Stimulated activated naive CD4-positive, alpha-beta T cell (primary cell): ENCODE measurements around the gene EXT2.

ENCODE experiments used
- DNase-seq, 6 experiments: peaks; one replicate each; lab custom pipeline; 2025; lab: John Stamatoyannopoulos, UW

Gene EXT2

DNA sequence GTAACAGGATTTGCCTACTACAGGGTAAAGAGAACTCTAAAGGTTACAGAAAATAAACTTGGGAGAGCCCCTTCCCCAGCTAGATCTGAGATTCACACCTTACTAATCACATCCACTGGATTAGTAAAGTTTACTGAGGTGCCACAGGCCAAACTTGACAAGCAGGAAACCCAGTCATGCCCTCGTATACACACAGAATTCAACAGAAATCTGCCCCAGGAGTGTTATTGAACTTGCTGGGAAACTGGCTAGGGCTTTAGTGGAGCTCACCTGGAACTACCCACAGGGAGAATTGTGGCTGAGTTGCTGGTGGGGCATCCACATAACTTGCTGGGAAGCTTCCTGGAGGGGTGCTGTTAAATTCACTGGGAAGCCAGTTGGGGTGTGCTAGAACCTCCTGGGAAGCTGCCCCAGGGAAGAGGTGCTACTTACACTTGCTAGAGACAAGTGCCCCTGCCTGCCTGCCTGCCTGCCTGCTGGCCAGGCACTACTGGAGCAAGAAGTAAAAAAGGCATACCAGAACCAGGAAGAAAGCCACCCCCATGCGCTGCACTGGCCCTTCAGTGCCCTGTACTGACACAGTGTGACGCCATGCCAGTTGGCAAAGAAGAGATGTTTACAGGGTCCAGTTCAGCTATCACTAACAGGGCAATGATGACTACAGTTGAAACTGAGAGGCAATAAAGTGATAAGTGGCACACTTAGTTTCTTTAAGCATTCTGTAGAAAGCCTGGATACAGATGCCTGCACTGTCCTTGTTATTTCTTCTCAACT, 108.0 kb downstream of the EXT2 start:
- no peak for DNase-seq

DNA sequence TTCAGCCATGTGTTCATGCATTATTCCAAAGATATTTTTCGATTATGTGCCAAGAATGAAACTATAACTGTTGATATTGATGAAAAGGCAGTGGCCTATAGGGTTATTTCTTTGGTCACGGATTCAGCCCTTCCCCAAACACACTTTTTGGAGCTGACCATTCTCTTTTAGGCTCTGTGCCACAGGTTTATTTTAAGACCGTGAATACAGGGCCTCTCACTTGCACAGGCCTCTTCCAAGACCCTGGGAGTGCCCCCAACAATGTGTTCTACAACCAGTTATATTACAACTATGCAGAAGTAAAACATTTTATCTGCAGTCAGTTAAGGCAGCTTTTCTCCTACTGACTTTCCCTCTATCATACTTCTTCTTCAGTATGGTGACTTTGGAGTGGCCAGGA, 109.9 kb downstream of the EXT2 start:
- no peak for DNase-seq

DNA sequence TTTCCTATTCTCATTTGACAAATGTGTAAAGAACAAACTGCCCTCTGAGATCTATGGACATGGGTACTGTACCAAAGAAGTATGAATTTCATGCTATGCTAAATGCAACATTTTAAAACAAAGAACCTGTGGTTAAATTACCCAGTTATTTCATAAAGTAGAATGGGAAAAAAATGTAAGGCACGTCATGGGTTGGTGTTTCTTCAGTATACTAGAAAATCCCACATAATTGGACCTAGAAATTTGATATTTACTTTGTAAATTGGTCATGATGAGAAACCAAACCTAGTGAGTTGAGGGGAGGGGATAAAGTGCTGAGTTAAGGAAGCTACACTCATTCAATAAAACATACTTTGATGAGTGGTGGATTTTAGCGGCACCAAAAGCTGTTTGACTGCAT, 110.4 kb downstream of the EXT2 start:
- DNase-seq: no peak

DNA sequence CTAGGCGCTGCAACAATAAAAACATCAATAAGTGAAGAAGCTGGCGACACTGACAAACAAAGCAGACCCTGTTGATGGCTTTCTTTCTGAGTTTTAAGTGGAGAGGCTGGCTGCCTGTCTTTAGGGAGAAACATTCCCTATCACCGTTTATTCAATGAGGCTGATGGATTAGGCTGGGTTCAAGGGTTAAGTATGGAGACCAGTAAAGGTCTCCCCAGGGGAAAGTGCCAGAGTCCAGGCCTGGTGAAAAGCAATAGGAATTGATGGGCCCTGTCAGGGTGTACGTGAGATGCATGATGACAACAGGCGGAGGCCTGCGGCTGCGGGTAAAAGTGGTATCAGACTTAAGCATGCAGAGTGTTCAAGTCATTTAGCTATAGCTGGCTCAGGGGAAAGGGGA, 111.8 kb downstream of the EXT2 start:
- no peak for DNase-seq

DNA sequence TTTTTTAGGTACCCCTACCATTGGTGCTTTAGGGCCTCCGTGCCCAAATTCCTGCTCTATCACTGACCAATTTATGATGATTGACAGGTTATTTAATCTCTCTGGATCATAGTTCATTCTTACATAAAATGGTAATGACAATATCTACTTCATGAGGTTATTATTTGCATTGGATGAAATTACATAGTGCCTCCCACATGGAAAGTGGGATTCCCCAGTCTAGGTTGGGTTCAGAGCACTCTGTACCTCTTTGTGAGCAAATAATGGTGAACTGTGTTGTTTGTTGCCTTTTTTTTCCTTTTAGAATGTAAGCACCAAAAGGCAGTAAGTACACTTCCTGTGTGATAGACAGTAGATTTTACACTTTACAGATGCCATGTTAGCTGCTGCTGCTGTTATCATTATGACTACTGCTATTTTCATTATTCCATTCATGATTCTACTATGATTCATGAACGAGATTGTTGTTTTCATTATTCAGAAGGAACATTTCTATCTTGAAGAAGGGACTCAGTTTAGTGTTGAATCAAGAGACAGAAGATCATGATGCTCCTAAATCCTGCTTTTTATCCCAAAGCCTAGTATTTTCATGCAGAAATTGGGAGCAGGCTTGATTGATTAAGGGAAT, 113.6 kb downstream of the EXT2 start:
- DNase-seq: no peak

DNA sequence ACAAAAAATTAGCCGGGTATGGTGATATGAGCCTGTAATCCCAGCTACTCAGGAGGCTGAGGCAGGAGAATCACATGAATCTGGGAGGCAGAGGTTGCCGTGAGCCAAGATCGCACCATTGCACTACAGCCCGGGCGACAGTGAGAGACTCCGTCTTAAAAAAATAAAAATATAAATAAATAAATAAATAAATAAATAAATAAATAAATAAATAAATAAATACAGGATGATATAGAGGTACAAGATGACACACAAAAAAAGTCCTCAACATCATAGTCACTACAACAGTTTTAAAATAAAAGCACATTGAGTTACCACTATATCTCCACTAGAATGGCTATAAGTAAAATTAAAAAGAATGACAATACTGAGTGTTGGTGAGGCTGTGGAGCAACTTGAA, 116.7 kb downstream of the EXT2 start:
- DNase-seq: no peak

DNA sequence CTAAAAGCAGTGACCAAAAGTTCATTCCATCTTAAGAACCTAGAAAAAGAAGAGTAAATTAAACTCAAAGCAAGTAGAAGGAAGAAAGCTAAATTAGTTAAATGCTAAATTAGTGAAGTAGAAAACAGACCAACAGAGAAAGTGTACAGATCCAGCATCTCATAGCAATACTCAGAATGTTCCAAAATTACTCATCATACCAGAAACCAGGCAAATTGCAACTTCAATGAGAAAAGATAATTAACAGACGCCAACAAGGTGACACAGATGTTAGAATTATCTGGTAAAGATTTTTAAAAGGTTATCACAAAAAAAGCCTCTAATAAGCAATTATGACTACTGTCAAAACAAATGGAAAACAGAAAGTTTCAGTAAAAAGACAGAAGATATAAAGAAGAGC, 117.7 kb downstream of the EXT2 start:
- DNase-seq: no peak

DNA sequence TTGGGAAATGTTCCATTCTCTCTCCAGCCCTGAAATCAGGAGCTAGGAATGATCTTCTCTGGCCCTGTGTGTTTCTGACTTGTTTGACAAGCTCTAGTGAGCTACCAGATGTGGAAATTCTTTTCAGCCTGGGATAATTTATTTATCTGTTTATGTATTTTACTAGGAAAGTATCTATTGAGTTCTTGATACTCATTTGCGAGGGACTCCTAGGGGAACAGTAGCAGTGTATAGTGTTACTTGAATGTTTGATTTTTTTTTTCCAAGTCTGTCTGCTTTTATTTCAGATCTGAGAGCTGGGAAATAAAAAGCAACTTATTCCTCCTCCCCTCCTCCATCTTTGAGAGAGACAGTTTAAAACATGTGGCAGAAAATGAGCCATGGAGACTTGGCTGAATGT, 122.0 kb downstream of the EXT2 start:
- DNase-seq: no peak

DNA sequence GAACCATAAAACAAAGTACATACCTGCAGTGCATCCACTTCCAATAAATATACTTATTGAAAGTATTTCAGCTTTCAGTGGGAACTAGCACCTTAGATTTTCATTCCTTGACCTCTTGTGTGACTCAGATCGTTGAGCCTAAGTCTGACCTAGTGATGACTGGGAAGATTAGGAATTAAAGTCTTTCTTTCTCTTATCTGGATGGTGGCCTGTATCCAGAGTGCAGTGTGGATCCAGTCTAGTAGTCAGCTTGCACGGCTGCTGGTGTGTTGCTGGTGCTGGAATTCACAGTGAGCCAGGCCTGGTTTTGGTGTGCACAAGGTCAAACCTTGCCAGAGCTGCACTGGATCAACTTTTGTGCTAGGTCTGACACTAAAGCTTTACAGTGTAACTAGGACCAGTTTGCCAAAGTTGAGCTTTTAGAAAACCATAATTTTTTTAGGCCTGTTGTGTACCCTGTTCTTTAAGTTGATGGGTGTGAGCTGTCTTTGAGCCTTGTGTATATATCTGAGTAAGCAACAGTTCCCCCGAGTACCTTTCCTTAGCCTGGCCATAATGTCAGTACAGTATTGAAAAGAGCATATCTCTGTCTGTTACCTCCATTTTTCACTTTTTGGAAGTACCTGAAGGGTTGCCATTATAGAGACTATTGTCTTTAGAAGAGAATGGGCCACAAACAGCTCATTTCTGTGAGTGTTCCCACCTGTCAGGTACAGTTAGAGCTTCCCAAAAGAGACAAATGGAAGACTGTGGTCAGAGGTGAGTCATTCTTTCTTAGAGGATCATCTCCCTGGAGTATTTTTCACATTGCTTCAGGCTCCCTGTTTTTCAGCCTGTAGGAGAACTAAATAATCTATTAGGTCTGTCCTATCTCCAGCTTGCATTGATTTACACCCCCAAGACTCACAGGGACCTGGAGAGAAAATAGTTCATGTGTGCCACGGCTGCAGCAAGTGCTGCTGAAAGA, 124.6 kb downstream of the EXT2 start:
- no peak for DNase-seq

DNA sequence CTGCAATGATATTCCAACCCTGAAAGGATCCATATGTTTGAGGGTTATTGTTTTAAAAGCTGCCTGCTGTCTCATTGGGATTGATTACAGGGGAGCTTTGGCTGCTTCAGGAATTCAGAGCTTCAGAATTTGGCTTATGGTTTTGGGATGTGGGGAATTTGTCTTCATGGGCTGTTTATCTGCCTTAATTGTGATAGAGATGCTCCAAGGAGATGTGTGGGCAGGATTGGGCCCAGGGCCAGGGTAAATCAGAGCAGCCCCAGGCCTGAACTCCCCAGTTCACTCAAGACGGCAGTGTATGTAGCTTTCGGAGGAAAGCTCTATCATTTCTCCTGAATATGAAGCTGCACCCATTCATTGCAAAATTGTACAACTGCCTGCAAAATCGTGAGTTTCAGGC, 126.0 kb downstream of the EXT2 start:
- no peak for DNase-seq

DNA sequence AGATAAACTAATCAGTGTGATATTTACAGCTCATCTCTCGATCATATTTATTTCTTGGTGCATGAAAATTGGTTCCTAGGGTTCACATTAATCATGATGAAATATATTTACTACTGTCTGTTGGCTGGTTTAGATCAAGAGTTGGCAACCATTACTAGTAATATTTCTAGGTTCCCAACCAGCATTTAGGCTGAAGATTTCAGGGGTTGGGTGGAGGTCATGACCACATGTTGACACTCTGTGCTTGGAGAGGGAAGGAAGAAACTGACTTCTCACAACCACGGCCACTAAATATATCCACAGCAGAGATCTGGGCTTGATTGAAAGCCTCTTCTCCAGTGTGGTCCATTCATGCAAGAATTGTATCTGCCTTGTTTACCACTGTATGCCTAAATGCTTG, 126.5 kb downstream of the EXT2 start:
- DNase-seq: no peak

DNA sequence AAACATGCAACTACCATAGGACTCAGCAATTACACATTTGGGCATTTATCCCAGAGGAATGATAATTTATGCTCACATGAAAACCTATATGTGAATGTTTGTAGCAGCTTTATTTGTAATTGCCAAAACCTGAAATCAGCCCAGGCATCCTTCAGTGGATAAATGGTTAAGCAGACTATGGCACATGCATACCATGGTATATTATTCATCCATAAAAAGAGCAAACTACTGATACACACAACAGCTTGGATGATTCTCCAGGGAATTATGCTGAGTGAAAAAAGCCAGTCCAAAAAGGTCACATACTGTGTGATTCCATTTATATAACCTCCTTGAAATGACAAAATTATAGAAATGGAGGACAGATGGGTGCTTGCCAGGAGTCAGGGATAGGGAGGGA, 127.8 kb downstream of the EXT2 start:
- DNase-seq: no peak

DNA sequence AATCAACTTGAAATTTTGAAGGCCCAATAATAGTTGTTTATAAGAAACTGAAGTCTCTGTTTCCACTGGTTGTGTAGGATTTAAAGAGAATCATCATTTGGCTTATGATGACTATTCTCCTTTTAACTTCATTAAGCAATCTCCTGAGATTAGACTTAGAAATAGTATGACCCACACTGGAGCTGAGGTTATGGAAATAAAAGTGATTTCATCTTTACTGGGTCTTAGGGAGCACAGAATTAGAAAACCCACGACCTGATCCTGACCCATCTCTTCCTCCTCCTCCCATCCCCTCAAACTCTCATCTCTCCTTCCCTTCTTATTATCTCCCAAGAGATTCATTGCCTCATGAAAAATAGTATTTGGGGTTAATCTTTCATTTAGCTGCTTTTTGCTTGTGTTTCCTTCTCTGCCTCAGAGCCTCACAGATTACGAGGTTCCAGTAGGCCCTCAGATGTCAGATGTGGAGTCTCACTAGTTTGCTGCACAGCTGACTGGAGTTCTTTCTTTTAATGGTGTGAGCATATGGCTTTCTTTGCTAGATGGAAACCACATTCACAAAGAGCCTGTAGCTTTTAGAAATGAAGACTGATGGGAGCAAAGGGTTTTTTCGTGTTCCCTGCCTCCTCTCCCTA, 129.5 kb downstream of the EXT2 start:
- DNase-seq: no peak

DNA sequence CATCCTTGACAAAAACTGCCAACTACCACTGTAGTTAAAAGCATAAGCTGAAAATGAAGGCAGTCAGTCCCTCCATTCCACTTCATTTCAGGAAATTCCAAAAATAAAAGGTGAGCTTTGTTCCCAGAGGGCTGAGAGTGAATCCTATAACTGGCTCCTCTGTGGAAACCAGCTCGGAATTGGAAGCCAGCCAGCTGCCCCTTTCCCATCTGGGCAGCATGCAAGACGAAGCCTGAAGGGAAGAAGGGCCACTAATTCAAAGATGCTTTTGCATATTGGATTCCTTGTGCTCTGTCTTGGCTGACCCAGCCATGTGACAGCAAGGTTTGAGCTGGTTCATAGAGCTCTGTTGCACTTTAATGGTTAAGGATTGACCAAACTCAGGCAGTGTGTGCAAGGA, 131.0 kb downstream of the EXT2 start:
- no peak for DNase-seq

DNA sequence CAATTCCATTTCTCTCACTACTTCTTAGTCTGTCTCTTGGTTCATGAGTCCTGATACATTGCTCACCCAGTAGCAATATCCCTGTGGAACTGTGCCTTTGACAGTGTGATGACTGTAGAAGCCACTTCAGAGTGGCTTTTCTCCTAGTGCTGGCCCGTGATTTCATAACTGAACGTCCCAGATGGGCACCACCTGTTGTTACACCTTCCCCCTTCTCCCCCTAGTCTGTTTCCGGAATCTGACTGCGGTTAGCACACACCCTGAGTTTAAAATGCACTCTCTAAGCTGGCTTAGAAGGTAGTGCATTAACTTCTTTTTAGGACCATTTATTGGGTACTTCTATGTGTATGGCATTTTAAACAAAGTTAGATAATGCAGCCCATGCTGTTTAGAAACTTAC, 131.5 kb downstream of the EXT2 start:
- DNase-seq: no peak

DNA sequence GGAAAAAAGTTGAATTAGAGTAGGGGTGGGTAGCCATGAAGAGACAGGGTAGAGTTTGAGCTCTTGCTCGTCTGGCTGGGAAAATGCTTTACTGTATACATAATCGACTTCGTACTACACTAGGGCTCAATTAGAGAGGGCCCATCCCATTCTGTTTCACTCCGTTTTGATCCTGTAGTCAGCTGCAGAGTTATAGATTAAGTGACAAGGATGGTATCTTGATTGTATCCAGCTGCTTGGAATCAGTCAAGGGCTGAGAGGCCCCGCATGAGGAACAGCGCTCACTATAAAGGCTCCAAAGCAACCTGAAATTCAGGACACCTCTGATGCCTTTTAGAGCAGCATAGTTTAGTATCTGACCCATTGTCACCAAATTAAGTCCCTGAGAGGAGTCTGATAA, 132.9 kb downstream of the EXT2 start:
- no peak for DNase-seq

DNA sequence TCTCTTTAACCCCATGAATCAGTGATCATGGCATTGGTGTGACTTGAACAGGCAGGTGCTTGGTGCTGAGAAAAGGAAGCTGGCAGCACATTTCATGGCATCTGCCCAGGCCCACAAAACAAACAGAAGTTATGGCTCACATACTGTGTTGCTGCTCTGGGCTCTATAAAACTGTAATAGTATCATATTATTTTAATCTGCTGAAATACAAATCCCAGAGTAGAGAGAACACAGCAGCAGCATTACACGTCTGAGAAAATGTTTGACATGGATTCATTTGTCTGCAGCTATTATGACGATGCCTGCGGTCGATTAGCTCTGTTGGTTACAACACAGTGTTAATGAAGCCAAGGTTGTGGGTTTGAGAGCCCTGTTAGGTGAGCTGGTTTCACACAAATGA, 133.6 kb downstream of the EXT2 start:
- DNase-seq: no peak

DNA sequence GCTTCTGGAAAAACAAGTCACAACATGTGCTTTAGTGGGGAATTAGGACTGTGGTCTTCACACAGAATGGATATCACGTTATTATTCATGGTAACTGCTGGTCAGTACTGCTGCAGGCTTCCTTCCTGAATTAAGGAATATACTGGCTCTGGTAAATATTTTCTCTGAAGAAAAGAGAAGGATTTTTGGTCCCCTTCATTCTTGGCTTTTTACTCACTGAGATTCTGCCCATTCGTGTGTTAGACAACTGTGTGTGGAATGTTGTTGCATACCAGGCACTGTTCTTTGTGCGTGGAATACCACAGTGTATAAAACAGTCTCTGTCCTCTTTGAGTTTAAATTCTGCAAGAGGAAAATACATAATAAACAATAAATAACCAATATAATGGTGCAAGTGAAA, 134.1 kb downstream of the EXT2 start:
- DNase-seq: no peak

DNA sequence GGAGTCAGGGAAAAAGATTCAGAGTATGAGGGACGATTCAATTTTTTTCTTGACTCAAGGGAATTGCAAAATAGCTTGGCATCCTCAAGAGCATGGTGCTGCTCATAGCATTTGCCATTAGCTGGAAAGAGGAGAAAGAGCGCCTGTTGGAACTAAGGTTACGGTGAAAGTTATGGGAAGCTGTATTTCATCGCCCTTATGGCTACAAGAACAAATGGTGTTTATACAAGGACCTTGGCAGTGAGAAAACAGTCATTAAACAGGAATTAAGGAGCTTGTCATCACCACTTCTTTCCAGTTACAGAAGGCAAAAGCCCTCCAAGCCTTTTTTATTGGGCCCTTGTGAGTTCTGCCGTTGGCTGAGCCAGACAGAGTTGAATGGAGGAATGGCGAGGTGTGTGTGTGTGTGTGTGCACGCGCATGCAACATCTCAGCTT, 140.3 kb downstream of the EXT2 start:
- DNase-seq: no peak

DNA sequence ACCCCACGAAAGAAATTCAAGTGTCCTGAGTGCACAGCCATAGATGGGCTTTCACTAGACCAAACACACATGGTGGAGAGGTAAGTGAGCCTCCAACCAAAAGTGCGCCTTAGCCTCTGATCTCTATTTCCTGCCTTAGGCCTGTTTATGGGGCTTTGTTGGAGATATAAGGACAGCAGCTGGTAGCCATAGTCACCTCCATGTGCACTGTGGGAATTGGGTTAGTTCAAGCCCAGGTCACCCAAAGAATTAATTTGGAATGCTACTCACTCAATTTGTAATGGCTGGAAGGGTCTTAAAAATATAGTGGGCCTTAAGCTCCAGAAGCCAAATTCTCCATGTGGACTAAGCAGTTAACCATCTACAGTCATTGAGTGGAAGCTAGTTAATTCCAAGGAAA, 140.8 kb downstream of the EXT2 start:
- no peak for DNase-seq

DNA sequence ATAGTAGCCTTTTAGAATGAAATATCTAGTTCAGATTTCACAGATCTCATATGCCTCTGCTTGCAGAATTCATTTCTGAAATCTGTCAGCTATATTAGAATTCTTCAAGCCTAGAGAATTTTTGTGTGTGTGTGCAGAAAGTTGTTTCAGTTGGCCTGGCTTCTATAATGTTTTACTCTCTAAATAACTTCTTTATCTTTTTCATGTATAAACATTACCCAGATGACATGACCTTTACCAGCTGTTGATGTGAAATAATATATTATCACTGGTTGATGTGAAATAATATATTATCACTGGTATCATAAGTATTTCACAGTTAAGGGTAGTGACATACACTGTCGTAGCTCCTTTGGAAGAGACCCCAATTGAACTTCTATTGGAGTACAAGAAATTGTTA, 141.7 kb downstream of the EXT2 start:
- no peak for DNase-seq

DNA sequence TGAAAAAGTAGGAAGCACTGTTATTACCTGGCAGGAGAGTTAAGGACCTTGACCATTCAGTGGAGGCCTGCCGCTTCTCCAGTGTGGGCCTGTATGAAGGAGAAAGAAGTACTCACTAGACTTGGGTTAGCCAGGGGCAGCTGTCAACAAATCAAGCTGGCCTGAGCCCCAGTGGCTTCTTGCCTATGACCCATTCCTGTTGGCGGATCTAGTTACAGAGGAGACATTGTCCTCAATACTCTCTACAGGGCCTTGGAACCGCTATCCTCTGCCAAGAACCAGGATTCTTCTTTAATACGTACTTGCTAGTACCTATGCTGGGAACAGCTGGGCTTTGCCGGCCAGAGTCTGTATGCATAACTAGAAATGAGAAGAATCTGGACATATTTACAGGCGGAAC, 146.4 kb downstream of the EXT2 start:
- no peak for DNase-seq
